Lower leg skin (tissue), 3 donors: Measurements from ENCODE around the gene UBASH3B.

Experiments
- POLR2A ChIP-seq, 2 donors: fragments of 450-650 bp; IDR thresholded peaks; one replicate each; pipeline ENCODE4 v1.6.1; 2016 to 2017; ENCODE audit warnings: antibody characterized with exemption in 2 of 2, mild to moderate bottlenecking in 1 of 2, moderate library complexity in 1 of 2
- TF ChIP-seq, protein P1 (sequence below), 3 donors: fragments of 450-650 bp; IDR thresholded peaks; one replicate each; pipeline ENCODE4 v1.5.1; 2016; ENCODE audit warnings: antibody characterized with exemption in 3 of 3, mild to moderate bottlenecking in 3 of 3, moderate library complexity in 2 of 3

DNA sequence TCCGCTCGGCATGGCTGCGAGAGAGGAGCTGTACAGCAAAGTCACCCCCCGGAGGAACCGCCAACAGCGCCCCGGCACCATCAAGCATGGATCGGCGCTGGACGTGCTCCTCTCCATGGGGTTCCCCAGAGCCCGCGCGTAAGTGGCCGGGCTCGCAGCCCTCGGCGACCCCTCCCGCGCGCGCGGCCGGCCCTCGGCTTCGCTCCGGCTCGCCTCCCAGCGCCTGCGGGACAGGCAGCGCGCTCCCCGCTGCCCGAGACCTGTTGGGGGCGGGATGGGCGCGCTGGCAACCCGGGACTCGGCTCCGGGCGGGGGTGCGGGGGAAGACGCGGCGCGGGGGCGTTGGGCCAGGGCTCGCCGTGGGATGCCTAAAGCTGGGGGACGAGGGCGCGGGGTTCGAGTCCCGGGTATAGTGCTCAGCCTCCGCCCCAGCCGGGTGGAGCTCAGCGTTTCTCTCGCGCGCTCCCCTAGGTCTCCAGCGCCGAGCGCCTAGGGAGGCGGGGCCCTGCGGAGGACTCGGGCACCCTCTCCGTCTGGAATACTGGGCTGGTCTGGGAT lies 630 bp downstream of the UBASH3B start:
- TF ChIP-seq, protein P1, sequence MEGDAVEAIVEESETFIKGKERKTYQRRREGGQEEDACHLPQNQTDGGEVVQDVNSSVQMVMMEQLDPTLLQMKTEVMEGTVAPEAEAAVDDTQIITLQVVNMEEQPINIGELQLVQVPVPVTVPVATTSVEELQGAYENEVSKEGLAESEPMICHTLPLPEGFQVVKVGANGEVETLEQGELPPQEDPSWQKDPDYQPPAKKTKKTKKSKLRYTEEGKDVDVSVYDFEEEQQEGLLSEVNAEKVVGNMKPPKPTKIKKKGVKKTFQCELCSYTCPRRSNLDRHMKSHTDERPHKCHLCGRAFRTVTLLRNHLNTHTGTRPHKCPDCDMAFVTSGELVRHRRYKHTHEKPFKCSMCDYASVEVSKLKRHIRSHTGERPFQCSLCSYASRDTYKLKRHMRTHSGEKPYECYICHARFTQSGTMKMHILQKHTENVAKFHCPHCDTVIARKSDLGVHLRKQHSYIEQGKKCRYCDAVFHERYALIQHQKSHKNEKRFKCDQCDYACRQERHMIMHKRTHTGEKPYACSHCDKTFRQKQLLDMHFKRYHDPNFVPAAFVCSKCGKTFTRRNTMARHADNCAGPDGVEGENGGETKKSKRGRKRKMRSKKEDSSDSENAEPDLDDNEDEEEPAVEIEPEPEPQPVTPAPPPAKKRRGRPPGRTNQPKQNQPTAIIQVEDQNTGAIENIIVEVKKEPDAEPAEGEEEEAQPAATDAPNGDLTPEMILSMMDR (IDR thresholded peaks at IDR 0.05): no peak
- TF ChIP-seq POLR2A (IDR thresholded peaks at IDR 0.05): no peak
